NCI-H1092 treated with DMSO at 0.1 percent for 48 hours (cell line): ENCODE measurements around the gene OR4A5.
"Not testable (repeated sequence)": the region's sequence is repeated elsewhere in the genome, so short reads cannot be mapped to it uniquely, and the experiment has no call there.

Experiments
- DNase-seq: peaks from one replicate; lab custom pipeline; 2025; lab: John Stamatoyannopoulos, UW

Gene OR4A5

GRCh38 chr11:54706532-54706931 lies at the start of gene OR4A5:
TSS of gene OR4A5 (plus strand) at chr11:54706832. CDS start at chr11:54706885, 53 bp downstream.
- not testable (repeated sequence) for DNase-seq

- not testable (repeated sequence) for DNase-seq
Measured at GRCh38 chr11:54720094-54720493, 13.5 kb downstream of the OR4A5 start.
